H9 (cell line): Measurements from ENCODE around the gene ACADL. TPM values are rescaled to one million over a fixed set of nuclear protein-coding genes. Genes with fewer than 3 reads are reported as not detected.

ENCODE experiments used
- DNase-seq: peaks from one replicate; pipeline ENCODE4 v3.0.0-alpha.2; 2017
- H2AFZ ChIP-seq: one replicate; pipeline ENCODE4 v1.6.1; 2013; ENCODE audit warnings: mild to moderate bottlenecking, low read length, control low read depth, moderate library complexity
- H2AK5ac ChIP-seq: 2 replicates; pipeline ENCODE4 v1.6.1; 2013; ENCODE audit warnings: low read length, control low read depth, mixed read lengths; ENCODE audit not compliant: insufficient read length
- H2BK120ac ChIP-seq: one replicate; pipeline ENCODE4 v1.6.1; 2013; ENCODE audit warnings: low read depth, mild to moderate bottlenecking, low read length, control low read depth, inconsistent platforms; ENCODE audit not compliant: poor library complexity, severe bottlenecking
- H2BK12ac ChIP-seq: 2 replicates; pipeline ENCODE4 v1.6.1; 2013; ENCODE audit warnings: low read length, control low read depth, mixed read lengths, low read depth; ENCODE audit not compliant: insufficient read length
- H2BK15ac ChIP-seq: 2 replicates; pipeline ENCODE4 v1.6.1; 2013; ENCODE audit warnings: low read depth, low read length, control low read depth
- H2BK20ac ChIP-seq: one replicate; pipeline ENCODE4 v1.6.1; 2013; ENCODE audit warnings: low read depth, mild to moderate bottlenecking, low read length, control low read depth, inconsistent platforms; ENCODE audit not compliant: poor library complexity, severe bottlenecking
- H2BK5ac ChIP-seq: 2 replicates; pipeline ENCODE4 v1.6.1; 2013; ENCODE audit warnings: low read length, control low read depth, mixed read lengths; ENCODE audit not compliant: insufficient read length
- H3K14ac ChIP-seq: 2 replicates; pipeline ENCODE4 v1.6.1; 2013; ENCODE audit warnings: low read length, control low read depth; ENCODE audit not compliant: insufficient read depth
- H3K18ac ChIP-seq: 2 replicates; pipeline ENCODE4 v1.6.1; 2013; ENCODE audit warnings: low read depth, mild to moderate bottlenecking, mixed read lengths, low read length, control low read depth; ENCODE audit not compliant: insufficient read length
- H3K23ac ChIP-seq: 2 replicates; pipeline ENCODE4 v1.6.1; 2013; ENCODE audit warnings: low read length, control low read depth, mixed read lengths, low read depth; ENCODE audit not compliant: insufficient read length
- H3K23me2 ChIP-seq: 2 replicates; pipeline ENCODE4 v1.6.1; 2013; ENCODE audit warnings: low read depth, mild to moderate bottlenecking, mixed read lengths, low read length, control low read depth; ENCODE audit not compliant: insufficient read length, poor library complexity, severe bottlenecking
- H3K27ac ChIP-seq: 2 replicates; pipeline ENCODE4 v1.5.1; 2013; ENCODE audit warnings: low read length, control low read depth, mixed read lengths, low read depth; ENCODE audit not compliant: insufficient read length
- H3K27me3 ChIP-seq: 2 replicates; pipeline ENCODE4 v1.6.1; 2013; ENCODE audit warnings: low read length, control low read depth, inconsistent platforms; ENCODE audit not compliant: insufficient read depth
- H3K4ac ChIP-seq: 2 replicates; pipeline ENCODE4 v1.6.1; 2013; ENCODE audit warnings: low read depth, mild to moderate bottlenecking, control low read depth, inconsistent platforms, low read length, moderate library complexity
- H3K4me1 ChIP-seq: 2 replicates; pipeline ENCODE4 v1.6.1; 2013; ENCODE audit warnings: low read length, control low read depth, inconsistent platforms; ENCODE audit not compliant: insufficient read depth
- H3K4me2 ChIP-seq: 2 replicates; pipeline ENCODE4 v1.6.1; 2013; ENCODE audit warnings: low read length, control low read depth, mixed read lengths; ENCODE audit not compliant: insufficient read length, insufficient read depth
- H3K56ac ChIP-seq: 2 replicates; pipeline ENCODE4 v1.6.1; 2013; ENCODE audit warnings: low read depth, mild to moderate bottlenecking, mixed read lengths, low read length, control low read depth; ENCODE audit not compliant: insufficient read length
- H3K79me1 ChIP-seq: 2 replicates; pipeline ENCODE4 v1.6.1; 2013; ENCODE audit warnings: low read depth, mild to moderate bottlenecking, moderate library complexity, low read length, control low read depth, inconsistent platforms; ENCODE audit not compliant: insufficient read depth, poor library complexity, severe bottlenecking
- H3K79me2 ChIP-seq: 2 replicates; pipeline ENCODE4 v1.6.1; 2013; ENCODE audit warnings: low read length, control low read depth, inconsistent platforms; ENCODE audit not compliant: insufficient read depth
- H3K9ac ChIP-seq: 2 replicates; pipeline ENCODE4 v1.6.1; 2013; ENCODE audit warnings: low read length, control low read depth, mixed read lengths; ENCODE audit not compliant: insufficient read length; ENCODE audit errors: extremely low read depth
- H3K9me3 ChIP-seq: one replicate; pipeline ENCODE4 v1.6.1; 2013; ENCODE audit warnings: low read depth, low read length, inconsistent platforms; ENCODE audit not compliant: control insufficient read depth
- H3T11ph ChIP-seq: one replicate; pipeline ENCODE4 v1.6.1; 2013; ENCODE audit warnings: mild to moderate bottlenecking, low read length, control low read depth, inconsistent platforms
- H4K20me1 ChIP-seq: one replicate; pipeline ENCODE4 v1.6.1; 2013; ENCODE audit not compliant: control insufficient read depth, insufficient read length, insufficient read depth
- H4K5ac ChIP-seq: 2 replicates; pipeline ENCODE4 v1.6.1; 2013; ENCODE audit warnings: low read depth, mild to moderate bottlenecking, mixed read lengths, low read length, control low read depth; ENCODE audit not compliant: insufficient read length
- H4K8ac ChIP-seq: replicated peaks from 2 replicates; pipeline ENCODE4 v1.6.1; 2013; ENCODE audit warnings: low read length, control low read depth, mixed read lengths, low read depth; ENCODE audit not compliant: insufficient read length
- H4K91ac ChIP-seq: 2 replicates; pipeline ENCODE4 v1.6.1; 2013; ENCODE audit warnings: low read depth, mild to moderate bottlenecking, moderate library complexity, mixed read lengths, low read length, control low read depth; ENCODE audit not compliant: insufficient read length
- H3K27ac Mint-ChIP-seq, 3 experiments: 2 replicates in 2 of 3; 3 replicates in 1 of 3; pipeline ENCODE4 v1.8.0; 2020 to 2021; ENCODE audit warnings: mixed read lengths in 3 of 3, mild to moderate bottlenecking in 1 of 3, moderate library complexity in 1 of 3
- H3K27me3 Mint-ChIP-seq: 2 replicates; pipeline ENCODE4 v1.8.0; 2021; ENCODE audit warnings: low read depth, mild to moderate bottlenecking, moderate library complexity, mixed read lengths
- H3K36me3 Mint-ChIP-seq, 3 experiments: 2 replicates in 2 of 3; 3 replicates in 1 of 3; pipeline ENCODE4 v1.8.0; 2020 to 2021; ENCODE audit warnings: low read depth in 3 of 3, mixed read lengths in 3 of 3; ENCODE audit not compliant: insufficient read depth in 1 of 3
- H3K4me1 Mint-ChIP-seq, 2 experiments: 2 replicates each; pipeline ENCODE4 v1.8.0; 2020; ENCODE audit warnings: mixed read lengths in 2 of 2
- H3K4me3 Mint-ChIP-seq, 2 experiments: 2 replicates in 1 of 2; 3 replicates in 1 of 2; pipeline ENCODE4 v1.8.0; 2020 to 2021; ENCODE audit warnings: mild to moderate bottlenecking in 2 of 2, mixed read lengths in 2 of 2, moderate library complexity in 1 of 2
- H3K9me3 Mint-ChIP-seq, 2 experiments: 2 replicates in 1 of 2; 3 replicates in 1 of 2; pipeline ENCODE4 v1.8.0; 2020; ENCODE audit warnings: mild to moderate bottlenecking in 2 of 2, mixed read lengths in 2 of 2, moderate library complexity in 1 of 2
- WGBS: extraction: QIAGEN DNeasy Blood & Tissue Kit; methylation state at CpG from one replicate; pipeline ENCODE4 v1.1.7; 2013; ENCODE audit warnings: missing lambda C conversion rate, low lambda C conversion rate, mixed read lengths; ENCODE audit not compliant: insufficient read length; ENCODE audit errors: extremely low coverage; 5-methylcytosine and 5-hydroxymethylcytosine counted together
- total RNA-seq: library from RNA; stranded (reverse); gene quantifications from 2 replicates; pipeline ENCODE4 v1.2.1, GENCODE V29; 2021
- TF ChIP-seq, protein P1 (sequence below): fragments of 200-600 bp; sonication (generic); conservative IDR thresholded peaks from 3 replicates; pipeline ENCODE4 v1.8.0; 2021; ENCODE audit warnings: antibody characterized with exemption, mild to moderate bottlenecking

Gene ACADL
- total RNA-seq, 1 experiment from 2014 or later, result 0.26 TPM

GRCh38 chr2:210224591-210224940 lies 681 bp downstream of the ACADL start:
- TF ChIP-seq, protein P1, sequence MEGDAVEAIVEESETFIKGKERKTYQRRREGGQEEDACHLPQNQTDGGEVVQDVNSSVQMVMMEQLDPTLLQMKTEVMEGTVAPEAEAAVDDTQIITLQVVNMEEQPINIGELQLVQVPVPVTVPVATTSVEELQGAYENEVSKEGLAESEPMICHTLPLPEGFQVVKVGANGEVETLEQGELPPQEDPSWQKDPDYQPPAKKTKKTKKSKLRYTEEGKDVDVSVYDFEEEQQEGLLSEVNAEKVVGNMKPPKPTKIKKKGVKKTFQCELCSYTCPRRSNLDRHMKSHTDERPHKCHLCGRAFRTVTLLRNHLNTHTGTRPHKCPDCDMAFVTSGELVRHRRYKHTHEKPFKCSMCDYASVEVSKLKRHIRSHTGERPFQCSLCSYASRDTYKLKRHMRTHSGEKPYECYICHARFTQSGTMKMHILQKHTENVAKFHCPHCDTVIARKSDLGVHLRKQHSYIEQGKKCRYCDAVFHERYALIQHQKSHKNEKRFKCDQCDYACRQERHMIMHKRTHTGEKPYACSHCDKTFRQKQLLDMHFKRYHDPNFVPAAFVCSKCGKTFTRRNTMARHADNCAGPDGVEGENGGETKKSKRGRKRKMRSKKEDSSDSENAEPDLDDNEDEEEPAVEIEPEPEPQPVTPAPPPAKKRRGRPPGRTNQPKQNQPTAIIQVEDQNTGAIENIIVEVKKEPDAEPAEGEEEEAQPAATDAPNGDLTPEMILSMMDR, result no peak
- Mint-ChIP-seq H3K9me3 (no peaks in the 10 kb centered on the region), H3K4me1 (peaks cover 14 to 16% of the 10 kb centered on the region in 2 experiments), H3K27ac (no peak overlapping the region), H3K27me3 (peaks cover 54% of the 10 kb centered on the region), H3K4me3 (peak overlapping the region; percentile 67 to 78), H3K36me3 (no peaks in the 10 kb centered on the region)
- Histone ChIP-seq H3K27me3 (peaks cover 6% of the 10 kb centered on the region; the same call in 1 of the 2 replicates), H4K5ac (no peak overlapping the region), H3K23me2 (peaks cover 12% of the 10 kb centered on the region), H3K9me3 (no peaks in the 10 kb centered on the region), H3K79me1 (no peaks in the 10 kb centered on the region), H3K18ac (no peak overlapping the region), H3K4ac (no peak overlapping the region), H4K8ac (no peak overlapping the region), H3K4me1 (no peaks in the 10 kb centered on the region), H2AK5ac (no peak overlapping the region), H2BK20ac (no peak overlapping the region), H2AFZ (no peak overlapping the region), H3K14ac (peak overlapping the region; percentile 52; the same call in 1 of the 2 replicates), H4K20me1 (no peaks in the 10 kb centered on the region), H2BK120ac (no peak overlapping the region), H3K79me2 (no peaks in the 10 kb centered on the region), H4K91ac (no peak overlapping the region), H3K27ac (no peak overlapping the region), H3K56ac (no peak overlapping the region), H2BK15ac (no peak overlapping the region; the same call in 1 of the 2 replicates), H3T11ph (no peak overlapping the region), H2BK5ac (no peak overlapping the region), H3K4me2 (peak overlapping the region; percentile 84), H3K23ac (no peak overlapping the region), H2BK12ac (no peak overlapping the region), H3K9ac (no peak overlapping the region)
- DNase-seq, result no peak
- no CpG with 5 or more reads among the region's 24 CpGs for WGBS
